HepG2 (cell line): Measurements from ENCODE around the gene G6PC3. TPM values are rescaled to one million over a fixed set of nuclear protein-coding genes. Genes with fewer than 3 reads are reported as not detected.
"Not testable (repeated sequence)": the region's sequence is repeated elsewhere in the genome, so short reads cannot be mapped to it uniquely, and the experiment has no call there.

Experiments
- ATAC-seq: fragments of 200-7000 bp; cut with Tn5 transposase; 3 replicates; pipeline ENCODE4 v1.9.1; 2020; ENCODE audit warnings: mild to moderate bottlenecking, moderate library complexity
- BruUV-seq: library from RNA; stranded (reverse); fragments of 400-500 nt; replicated peaks from 2 replicates; lab custom pipeline; 2021; lab: Mats Ljungman, UMichigan
- CTCF ChIA-PET: fragments of 300-600 bp; formaldehyde crosslinking; extraction: SDS; loops from one replicate; lab custom pipeline; 2021; ENCODE audit warnings: low total read pairs, inconsistent platforms, low intra/inter-chr PET ratio; lab: Yijun Ruan, JAX
- POLR2A ChIA-PET: fragments of 350-600 bp; sonication (Branson Sonifier 250); formaldehyde crosslinking; loops from one replicate; lab custom pipeline; 2020; ENCODE audit warnings: antibody characterized with exemption, inconsistent platforms; lab: Yijun Ruan, JAX
- DNase-seq: peaks from one replicate; pipeline ENCODE4 v3.0.0-alpha.2; 2015; ENCODE audit warnings: low spot score
- FAIRE-seq: peaks from 3 replicates; lab custom pipeline; 2011; peaks lifted over from hg19 to GRCh38; lab: Jason Lieb, UNC
- H2AFZ ChIP-seq: one replicate; pipeline ENCODE4 v1.6.1; 2011; ENCODE audit warnings: low read length, inconsistent platforms
- H3K27ac ChIP-seq: fragments of 300-600 bp; 3 replicates; pipeline ENCODE4 v1.8.0; 2011; ENCODE audit warnings: mixed run types, mild to moderate bottlenecking, mixed read lengths, low read length, inconsistent platforms; ENCODE audit not compliant: insufficient read depth; ENCODE audit errors: extremely low read length
- H3K27me3 ChIP-seq, 2 experiments: fragments of 200-600 bp in 1 of 2; 2 replicates in 1 of 2; 3 replicates in 1 of 2; pipeline versions ENCODE4 v1.6.0 to v1.8.0; 2011; ENCODE audit warnings: low read length in 2 of 2, mild to moderate bottlenecking in 2 of 2, moderate library complexity in 2 of 2, inconsistent platforms in 1 of 2; ENCODE audit not compliant: insufficient read depth in 2 of 2, control insufficient read depth in 1 of 2
- H3K36me3 ChIP-seq, 2 experiments: fragments of 200-600 bp in 1 of 2; replicated peaks in 1 of 2; 2 replicates in 1 of 2; 3 replicates in 1 of 2; pipeline versions ENCODE4 v1.5.1 to v1.8.0; 2011; ENCODE audit warnings: low read length in 2 of 2, inconsistent platforms in 1 of 2; ENCODE audit not compliant: insufficient read depth in 2 of 2, control insufficient read depth in 1 of 2
- H3K4me1 ChIP-seq: 2 replicates; pipeline ENCODE4 v1.5.1; 2012; ENCODE audit warnings: low read length, inconsistent platforms; ENCODE audit not compliant: insufficient read depth
- H3K4me2 ChIP-seq: 2 replicates; pipeline ENCODE4 v1.6.0; 2011; ENCODE audit warnings: low read depth, low read length, inconsistent platforms
- H3K4me3 ChIP-seq, 3 experiments: fragments of 200-600 bp in 1 of 3; sonication (generic), shearing (Covaris generic) in 1 of 3; replicated peaks in 1 of 3; 2 replicates each; pipeline ENCODE4 v1.5.1; 2011 to 2016; ENCODE audit warnings: low read length in 3 of 3, inconsistent platforms in 2 of 3, low read depth in 2 of 3, mild to moderate bottlenecking in 2 of 3, control low read depth in 1 of 3, mixed read lengths in 1 of 3; ENCODE audit not compliant: insufficient read depth in 1 of 3
- H3K79me2 ChIP-seq: one replicate; pipeline ENCODE4 v1.6.1; 2011; ENCODE audit warnings: low read length, inconsistent platforms; ENCODE audit not compliant: insufficient read depth
- H3K9ac ChIP-seq: 2 replicates; pipeline ENCODE4 v1.6.0; 2011; ENCODE audit warnings: mild to moderate bottlenecking, low read depth, low read length, inconsistent platforms; ENCODE audit not compliant: insufficient read depth
- H3K9me3 ChIP-seq: 2 replicates; pipeline ENCODE4 v1.5.1; 2012; ENCODE audit warnings: mild to moderate bottlenecking, low read length
- H4K20me1 ChIP-seq: 2 replicates; pipeline ENCODE4 v1.6.0; 2011; ENCODE audit warnings: inconsistent platforms, mild to moderate bottlenecking, low read length, moderate library complexity; ENCODE audit not compliant: insufficient read depth
- ARID2 ChIP-seq: sonication (generic); formaldehyde crosslinking; IDR thresholded peaks from 2 replicates; pipeline ENCODE4 v1.8.1; 2022; ENCODE audit warnings: mild to moderate bottlenecking, missing genetic modification reagents, borderline replicate concordance
- FOXO1 ChIP-seq: sonication (generic); formaldehyde crosslinking; IDR thresholded peaks from 2 replicates; pipeline ENCODE4 v1.4.0; 2020; ENCODE audit warnings: missing genetic modification reagents
- ISL2 ChIP-seq: sonication (generic); formaldehyde crosslinking; IDR thresholded peaks from 2 replicates; pipeline ENCODE4 v1.5.0; 2020; ENCODE audit warnings: missing genetic modification reagents
- MYNN ChIP-seq: sonication (generic); formaldehyde crosslinking; IDR thresholded peaks from 2 replicates; pipeline ENCODE4 v1.4.0; 2020; ENCODE audit warnings: mild to moderate bottlenecking, low read depth, missing genetic modification reagents
- NBN ChIP-seq: fragments of 450-650 bp; conservative IDR thresholded peaks from 2 replicates; pipeline ENCODE4 v1.6.1; 2017
- ZGPAT ChIP-seq: IDR thresholded peaks from 2 replicates; pipeline ENCODE4 v1.6.1; 2016; ENCODE audit warnings: mild to moderate bottlenecking
- ZNF350 ChIP-seq: sonication (generic); formaldehyde crosslinking; IDR thresholded peaks from 2 replicates; pipeline ENCODE4 v1.4.0; 2020; ENCODE audit warnings: mild to moderate bottlenecking, low read depth, missing genetic modification reagents, borderline replicate concordance
- WGBS: methylation state at CpG from one replicate; pipeline ENCODE4 v1.1.6; 2017; ENCODE audit warnings: low lambda C conversion rate; 5-methylcytosine and 5-hydroxymethylcytosine counted together
- in situ Hi-C: cut with HindIII; loops from 2 replicates; pipeline ENCODE4 v1.10.0; 2017; ENCODE audit warnings: low pct_unique_long_range_greater_than_20kb; ENCODE audit not compliant: extremely low pct_ligation_motif_present
- intact Hi-C: fragments of 100-400 bp; cut with micrococcal nuclease; formaldehyde crosslinking; loops from one replicate; pipeline ENCODE4 v1.10.0; 2022; ENCODE audit not compliant: unreplicated experiment
- polyA plus RNA-seq, 8 experiments: library from polyadenylated mRNA; depleted of rRNA in 3 of 8; stranded (reverse) in 7 of 8; unstranded in 1 of 8; fragments of >200 nt; fragmentation: Illumina TruSeq in 4 of 8; extraction: Trizol in 4 of 8; gene quantifications; 2 replicates each; pipeline versions ENCODE4 v1.2.1 to v1.2.3, GENCODE V29; 2011 to 2016; ENCODE audit warnings: low read depth in 4 of 8, missing spikeins in 1 of 8, mixed read lengths in 1 of 8; ENCODE audit not compliant: insufficient read depth in 1 of 8
- total RNA-seq, 5 experiments: library from RNA; depleted of rRNA; stranded (reverse); fragments of >200 nt; fragmentation: Illumina TruSeq; extraction: Trizol; gene quantifications; 2 replicates each; pipeline ENCODE4 v1.2.3, GENCODE V29; 2016; ENCODE audit warnings: low read depth in 1 of 5
- TF ChIP-seq, protein P1 (sequence below): sonication (generic); formaldehyde crosslinking; IDR thresholded peaks from 2 replicates; pipeline ENCODE4 v1.4.0; 2020; ENCODE audit warnings: missing genetic modification reagents, borderline replicate concordance
- TF ChIP-seq, protein P2 (sequence below): sonication (generic); formaldehyde crosslinking; IDR thresholded peaks from 2 replicates; pipeline ENCODE4 v1.4.0; 2020; ENCODE audit warnings: missing genetic modification reagents, mild to moderate bottlenecking, borderline replicate concordance

G6PC3 gene
- total and polyA plus RNA-seq, 2 of the 13 experiments (the other 11 are each of a cell fraction or from before 2014, with no cell fraction given) = 38.5 to 75.8 TPM

GRCh38 chr17:44045486-44045885 is 25.0 kb upstream of the G6PC3 start:
- in situ Hi-C loops (loop anchor here (10.0 kb wide), 1 partner anchor 101 kb away; the partner anchor contains the start of gene PPY), intact Hi-C loops (no loop called here)
- Histone ChIP-seq H3K4me2 (no peak overlapping the region), H3K79me2 (peaks cover 64% of the 10 kb centered on the region), H3K9me3 (no peaks in the 10 kb centered on the region), H4K20me1 (peaks cover 22% of the 10 kb centered on the region), H3K4me3 (no peak overlapping the region), H2AFZ (no peak overlapping the region), H3K9ac (no peak overlapping the region), H3K27ac (no peak overlapping the region), H3K27me3 (no peaks in the 10 kb centered on the region), H3K36me3 (peaks cover 19 to 60% of the 10 kb centered on the region in 2 experiments), H3K4me1 (no peaks in the 10 kb centered on the region)
- ChIA-PET POLR2A (interaction anchor here (2.6 kb wide), 1 partner anchor 21 kb away, joined by 8 read pairs; the partner anchor contains the start of gene LSM12), CTCF (no interaction called here)
- FAIRE-seq (no peak), DNase-seq (no peak), ATAC-seq (no peak)
- TF ChIP-seq ARID2 (no peak), ZNF350 (CRISPR knock-in tag) (no peak), NBN (no peak), FOXO1 (CRISPR knock-in tag) (no peak), ISL2 (CRISPR knock-in tag) (no peak), MYNN (CRISPR knock-in tag) (no peak), ZGPAT (no peak)
- TF ChIP-seq, protein P1, sequence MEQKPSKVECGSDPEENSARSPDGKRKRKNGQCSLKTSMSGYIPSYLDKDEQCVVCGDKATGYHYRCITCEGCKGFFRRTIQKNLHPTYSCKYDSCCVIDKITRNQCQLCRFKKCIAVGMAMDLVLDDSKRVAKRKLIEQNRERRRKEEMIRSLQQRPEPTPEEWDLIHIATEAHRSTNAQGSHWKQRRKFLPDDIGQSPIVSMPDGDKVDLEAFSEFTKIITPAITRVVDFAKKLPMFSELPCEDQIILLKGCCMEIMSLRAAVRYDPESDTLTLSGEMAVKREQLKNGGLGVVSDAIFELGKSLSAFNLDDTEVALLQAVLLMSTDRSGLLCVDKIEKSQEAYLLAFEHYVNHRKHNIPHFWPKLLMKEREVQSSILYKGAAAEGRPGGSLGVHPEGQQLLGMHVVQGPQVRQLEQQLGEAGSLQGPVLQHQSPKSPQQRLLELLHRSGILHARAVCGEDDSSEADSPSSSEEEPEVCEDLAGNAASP (CRISPR knock-in tag) = no peak
- TF ChIP-seq, protein P2, sequence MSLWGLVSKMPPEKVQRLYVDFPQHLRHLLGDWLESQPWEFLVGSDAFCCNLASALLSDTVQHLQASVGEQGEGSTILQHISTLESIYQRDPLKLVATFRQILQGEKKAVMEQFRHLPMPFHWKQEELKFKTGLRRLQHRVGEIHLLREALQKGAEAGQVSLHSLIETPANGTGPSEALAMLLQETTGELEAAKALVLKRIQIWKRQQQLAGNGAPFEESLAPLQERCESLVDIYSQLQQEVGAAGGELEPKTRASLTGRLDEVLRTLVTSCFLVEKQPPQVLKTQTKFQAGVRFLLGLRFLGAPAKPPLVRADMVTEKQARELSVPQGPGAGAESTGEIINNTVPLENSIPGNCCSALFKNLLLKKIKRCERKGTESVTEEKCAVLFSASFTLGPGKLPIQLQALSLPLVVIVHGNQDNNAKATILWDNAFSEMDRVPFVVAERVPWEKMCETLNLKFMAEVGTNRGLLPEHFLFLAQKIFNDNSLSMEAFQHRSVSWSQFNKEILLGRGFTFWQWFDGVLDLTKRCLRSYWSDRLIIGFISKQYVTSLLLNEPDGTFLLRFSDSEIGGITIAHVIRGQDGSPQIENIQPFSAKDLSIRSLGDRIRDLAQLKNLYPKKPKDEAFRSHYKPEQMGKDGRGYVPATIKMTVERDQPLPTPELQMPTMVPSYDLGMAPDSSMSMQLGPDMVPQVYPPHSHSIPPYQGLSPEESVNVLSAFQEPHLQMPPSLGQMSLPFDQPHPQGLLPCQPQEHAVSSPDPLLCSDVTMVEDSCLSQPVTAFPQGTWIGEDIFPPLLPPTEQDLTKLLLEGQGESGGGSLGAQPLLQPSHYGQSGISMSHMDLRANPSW (CRISPR knock-in tag) = no peak
- no TSS peak for BruUV-seq
- 95% methylated on average over 4 of the region's 4 CpGs for whole genome bisulfite sequencing

GRCh38 chr17:44046893-44047292 is 23.6 kb upstream of the G6PC3 start:
- BruUV-seq, intact Hi-C loops, H3K4me2 ChIP-seq, H3K27ac ChIP-seq, H2AFZ ChIP-seq, H3K27me3 ChIP-seq, CTCF ChIA-PET, H3K9me3 ChIP-seq, FAIRE-seq, H3K9ac ChIP-seq, H3K4me3 ChIP-seq, POLR2A ChIA-PET, ATAC-seq, H3K4me1 ChIP-seq, DNase-seq: not testable (repeated sequence)
- Histone ChIP-seq H3K79me2 (peaks cover 53% of the 10 kb centered on the region), H3K36me3 (peaks cover 27 to 73% of the 10 kb centered on the region in 2 experiments), H4K20me1 (peaks cover 11% of the 10 kb centered on the region)
- in situ Hi-C loops = loop anchor here (10.0 kb wide), 1 partner anchor 102 kb away; the partner anchor contains the start of gene PPY
- 97% methylated on average over 7 of the region's 7 CpGs for WGBS
